HepG2 (cell line): ENCODE data around the gene SEPHS2. TPM values are rescaled to one million over a fixed set of nuclear protein-coding genes. Genes with fewer than 3 reads are reported as not detected.

Experiments
- DMTF1 ChIP-seq: sonication (generic); formaldehyde crosslinking; IDR thresholded peaks from 2 replicates; pipeline ENCODE4 v1.4.0; 2020; ENCODE audit warnings: mild to moderate bottlenecking, missing genetic modification reagents
- GATAD2A ChIP-seq: IDR thresholded peaks from 2 replicates; pipeline ENCODE4 v1.6.1; 2016
- LCORL ChIP-seq, 2 experiments: fragments of 450-650 bp in 1 of 2; sonication (generic) in 1 of 2; formaldehyde crosslinking in 1 of 2; IDR thresholded peaks; 2 replicates each; pipeline versions ENCODE4 v1.5.0 to v1.6.1; 2017 to 2020; ENCODE audit warnings: antibody characterized with exemption in 1 of 2, missing genetic modification reagents in 1 of 2
- NAIF1 ChIP-seq: sonication (generic); formaldehyde crosslinking; IDR thresholded peaks from 2 replicates; pipeline ENCODE4 v1.5.0; 2020; ENCODE audit warnings: mild to moderate bottlenecking, missing genetic modification reagents, borderline replicate concordance
- PHB2 ChIP-seq: fragments of 450-650 bp; IDR thresholded peaks from 2 replicates; pipeline ENCODE4 v1.6.1; 2018; ENCODE audit not compliant: partially characterized antibody
- ZBTB4 ChIP-seq: sonication (generic); formaldehyde crosslinking; IDR thresholded peaks from 2 replicates; pipeline ENCODE4 v1.4.0; 2020; ENCODE audit warnings: missing genetic modification reagents, mild to moderate bottlenecking, borderline replicate concordance
- ZFP41 ChIP-seq: sonication (generic); formaldehyde crosslinking; IDR thresholded peaks from 2 replicates; pipeline ENCODE4 v1.4.0; 2020; ENCODE audit warnings: mild to moderate bottlenecking, missing genetic modification reagents, borderline replicate concordance
- ZNF383 ChIP-seq: sonication (generic); formaldehyde crosslinking; IDR thresholded peaks from 2 replicates; pipeline ENCODE4 v1.4.0; 2020; ENCODE audit warnings: missing genetic modification reagents, mild to moderate bottlenecking, borderline replicate concordance
- ZNF512B ChIP-seq: sonication (generic); formaldehyde crosslinking; IDR thresholded peaks from 2 replicates; pipeline ENCODE4 v1.5.1; 2020; ENCODE audit warnings: missing genetic modification reagents, mild to moderate bottlenecking, borderline replicate concordance
- ZNF574 ChIP-seq: sonication (generic); formaldehyde crosslinking; IDR thresholded peaks from 2 replicates; pipeline ENCODE4 v1.4.0; 2020; ENCODE audit warnings: missing genetic modification reagents
- ZNF660 ChIP-seq: sonication (generic); formaldehyde crosslinking; IDR thresholded peaks from 2 replicates; pipeline ENCODE4 v1.5.1; 2020; ENCODE audit warnings: mild to moderate bottlenecking, low read depth, missing genetic modification reagents, borderline replicate concordance
- polyA plus RNA-seq, 8 experiments: library from polyadenylated mRNA; depleted of rRNA in 3 of 8; stranded (reverse) in 7 of 8; unstranded in 1 of 8; fragments of >200 nt; fragmentation: Illumina TruSeq in 4 of 8; extraction: Trizol in 4 of 8; gene quantifications; 2 replicates each; pipeline versions ENCODE4 v1.2.1 to v1.2.3, GENCODE V29; 2011 to 2016; ENCODE audit warnings: low read depth in 4 of 8, missing spikeins in 1 of 8, mixed read lengths in 1 of 8; ENCODE audit not compliant: insufficient read depth in 1 of 8
- total RNA-seq, 5 experiments: library from RNA; depleted of rRNA; stranded (reverse); fragments of >200 nt; fragmentation: Illumina TruSeq; extraction: Trizol; gene quantifications; 2 replicates each; pipeline ENCODE4 v1.2.3, GENCODE V29; 2016; ENCODE audit warnings: low read depth in 1 of 5

SEPHS2 gene
- total and polyA plus RNA-seq, 2 of the 13 experiments (the other 11 are each of a cell fraction or from before 2014, with no cell fraction given): 20.7 to 127 TPM

GRCh38 chr16:30429678-30430427 lies 15.8 kb downstream of the SEPHS2 start, which contains the start of gene DCTPP1 (continued):
- TF ChIP-seq LCORL (IDR thresholded peaks at IDR 0.05) (peak; percentile 47; the same call in 1 of the 2 replicates), LCORL (CRISPR knock-in tag; IDR thresholded peaks at IDR 0.05) (peak; percentile 74; the same call in 1 of the 2 replicates), NAIF1 (CRISPR knock-in tag) (no peak), ZNF660 (CRISPR knock-in tag) (no peak), PHB2 (no peak), ZNF574 (CRISPR knock-in tag) (peak; percentile 95), DMTF1 (CRISPR knock-in tag) (no peak), ZBTB4 (CRISPR knock-in tag) (peak; percentile 84; the same call in 1 of the 2 replicates), GATAD2A (CRISPR knock-in tag) (peak; percentile 87), ZNF512B (CRISPR knock-in tag) (no peak), ZNF383 (CRISPR knock-in tag) (peak; percentile 69; the same call in 1 of the 2 replicates), ZFP41 (CRISPR knock-in tag) (no peak)
